ENCODE results near the gene ZCCHC9.

- TF ChIP-seq CTCF (IDR thresholded peaks at IDR 0.05), result no peak
- no peak for TF ChIP-seq GABPA (IDR thresholded peaks at IDR 0.05; ENCODE audit: low read depth)
- TF ChIP-seq TCF12 (IDR thresholded peaks at IDR 0.05), result no peak
- TF ChIP-seq FOXJ3 (CRISPR knock-in tag; IDR thresholded peaks at IDR 0.05), result no peak
- no peak for TF ChIP-seq POLR2AphosphoS5 (IDR thresholded peaks at IDR 0.05; ENCODE audit: low read depth, low read length)
- TF ChIP-seq MXI1 (IDR thresholded peaks at IDR 0.05; ENCODE audit: low read depth, low read length), result no peak
Observed at GRCh38 chr5:81349161-81349560, 47.8 kb downstream of the ZCCHC9 start.
